Esophagus squamous epithelium (tissue), 4 donors: Measurements from ENCODE around the gene MPI.
"Not testable (repeated sequence)": the region's sequence is repeated elsewhere in the genome, so short reads cannot be mapped to it uniquely, and the experiment has no call there.

Experiments used
- POLR2A ChIP-seq, 4 donors: fragments of 450-650 bp; IDR thresholded peaks; one replicate each; pipeline ENCODE4 v1.6.1; 2017; ENCODE audit warnings: antibody characterized with exemption in 4 of 4, mild to moderate bottlenecking in 4 of 4, moderate library complexity in 3 of 4
- TF ChIP-seq, protein P1 (sequence below), 6 experiments: fragments of 450-650 bp in 4 of 6; fragments of 200-600 bp in 2 of 6; sonication (generic) in 2 of 6; IDR thresholded peaks; one replicate each; pipeline ENCODE4 v1.5.1; 2016 to 2019; ENCODE audit warnings: antibody characterized with exemption in 6 of 6, mild to moderate bottlenecking in 4 of 6, moderate library complexity in 4 of 6

DNA sequence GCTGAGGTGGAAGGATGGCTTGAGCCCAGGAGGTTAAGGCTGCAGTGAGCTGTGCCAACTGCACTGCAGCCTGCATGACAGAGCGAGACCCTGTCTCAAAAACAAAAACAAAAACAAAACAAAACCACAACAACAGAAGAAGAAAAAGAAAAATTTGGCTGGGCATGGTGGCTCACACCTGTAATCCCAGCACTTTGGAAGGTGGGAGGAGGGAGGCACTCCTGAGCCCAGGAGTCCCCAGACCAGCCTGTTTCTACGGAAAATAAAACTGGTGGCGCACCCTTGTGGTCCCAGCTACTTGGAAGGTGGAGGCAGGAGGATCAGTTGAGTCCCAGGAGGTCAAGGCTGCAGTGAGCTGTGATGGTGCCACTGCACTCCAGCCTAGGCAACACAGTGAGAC, 45.4 kb downstream of the MPI start:
- TF ChIP-seq, protein P1, sequence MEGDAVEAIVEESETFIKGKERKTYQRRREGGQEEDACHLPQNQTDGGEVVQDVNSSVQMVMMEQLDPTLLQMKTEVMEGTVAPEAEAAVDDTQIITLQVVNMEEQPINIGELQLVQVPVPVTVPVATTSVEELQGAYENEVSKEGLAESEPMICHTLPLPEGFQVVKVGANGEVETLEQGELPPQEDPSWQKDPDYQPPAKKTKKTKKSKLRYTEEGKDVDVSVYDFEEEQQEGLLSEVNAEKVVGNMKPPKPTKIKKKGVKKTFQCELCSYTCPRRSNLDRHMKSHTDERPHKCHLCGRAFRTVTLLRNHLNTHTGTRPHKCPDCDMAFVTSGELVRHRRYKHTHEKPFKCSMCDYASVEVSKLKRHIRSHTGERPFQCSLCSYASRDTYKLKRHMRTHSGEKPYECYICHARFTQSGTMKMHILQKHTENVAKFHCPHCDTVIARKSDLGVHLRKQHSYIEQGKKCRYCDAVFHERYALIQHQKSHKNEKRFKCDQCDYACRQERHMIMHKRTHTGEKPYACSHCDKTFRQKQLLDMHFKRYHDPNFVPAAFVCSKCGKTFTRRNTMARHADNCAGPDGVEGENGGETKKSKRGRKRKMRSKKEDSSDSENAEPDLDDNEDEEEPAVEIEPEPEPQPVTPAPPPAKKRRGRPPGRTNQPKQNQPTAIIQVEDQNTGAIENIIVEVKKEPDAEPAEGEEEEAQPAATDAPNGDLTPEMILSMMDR (IDR thresholded peaks at IDR 0.05) = not testable (repeated sequence)
- not testable (repeated sequence) for TF ChIP-seq POLR2A (IDR thresholded peaks at IDR 0.05)
